ENCODE measurements around the gene FMO5.

- TF ChIP-seq CTCF (IDR thresholded peaks at IDR 0.05 in 4 of 5, conservative IDR thresholded peaks at IDR 0.05 in 1 of 5) (no peak), POLR2A (IDR thresholded peaks at IDR 0.05) (no peak)
These were observed 41.2 kb upstream of the FMO5 start for GRCh38 chr1:147266381-147266780.

All from gastrocnemius medialis (tissue), 4 donors.